GM21447 (cell line): ENCODE data around the gene GCLC.

Source experiments
- ATAC-seq: cut with Tn5 transposase; IDR thresholded peaks from one replicate; pipeline ENCODE4 v1.9.1; 2021; ENCODE audit not compliant: unreplicated experiment

GCLC gene

GRCh38 chr6:53458105-53458866, 86.6 kb downstream of the GCLC start:
- no peak for ATAC-seq

GRCh38 chr6:53456809-53457208, 88.1 kb downstream of the GCLC start:
- no peak for ATAC-seq

DNA sequence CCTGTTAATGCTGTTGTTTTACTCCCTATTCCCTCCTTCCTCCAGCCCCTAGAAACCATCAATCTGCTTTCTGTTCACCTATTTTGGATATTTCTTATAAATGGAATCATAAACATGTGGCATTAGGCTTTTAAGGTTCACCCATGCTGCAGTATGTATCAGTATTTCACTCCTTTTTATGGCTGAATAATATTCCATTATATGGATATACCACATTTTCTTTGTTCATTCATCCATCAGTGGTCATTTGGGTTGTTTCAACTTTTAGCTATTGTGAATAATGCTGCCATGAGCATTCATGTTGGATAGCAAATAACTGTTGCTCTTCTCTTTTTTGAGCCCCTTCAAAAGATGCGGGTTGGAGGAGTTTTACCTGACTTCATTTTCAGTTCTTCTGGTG, 89.2 kb downstream of the GCLC start:
- no peak for ATAC-seq

- ATAC-seq = no peak
These were observed 93.7 kb downstream of the GCLC start for GRCh38 chr6:53451165-53451564.

- ATAC-seq = no peak
These were observed 97.0 kb downstream of the GCLC start for GRCh38 chr6:53447865-53448264.
